ENCODE measurements around the gene PKD2.
A peak's percentile ranks its signal among the peaks of the same experiment; 100 is the strongest.

The PKD2 gene

DNA sequence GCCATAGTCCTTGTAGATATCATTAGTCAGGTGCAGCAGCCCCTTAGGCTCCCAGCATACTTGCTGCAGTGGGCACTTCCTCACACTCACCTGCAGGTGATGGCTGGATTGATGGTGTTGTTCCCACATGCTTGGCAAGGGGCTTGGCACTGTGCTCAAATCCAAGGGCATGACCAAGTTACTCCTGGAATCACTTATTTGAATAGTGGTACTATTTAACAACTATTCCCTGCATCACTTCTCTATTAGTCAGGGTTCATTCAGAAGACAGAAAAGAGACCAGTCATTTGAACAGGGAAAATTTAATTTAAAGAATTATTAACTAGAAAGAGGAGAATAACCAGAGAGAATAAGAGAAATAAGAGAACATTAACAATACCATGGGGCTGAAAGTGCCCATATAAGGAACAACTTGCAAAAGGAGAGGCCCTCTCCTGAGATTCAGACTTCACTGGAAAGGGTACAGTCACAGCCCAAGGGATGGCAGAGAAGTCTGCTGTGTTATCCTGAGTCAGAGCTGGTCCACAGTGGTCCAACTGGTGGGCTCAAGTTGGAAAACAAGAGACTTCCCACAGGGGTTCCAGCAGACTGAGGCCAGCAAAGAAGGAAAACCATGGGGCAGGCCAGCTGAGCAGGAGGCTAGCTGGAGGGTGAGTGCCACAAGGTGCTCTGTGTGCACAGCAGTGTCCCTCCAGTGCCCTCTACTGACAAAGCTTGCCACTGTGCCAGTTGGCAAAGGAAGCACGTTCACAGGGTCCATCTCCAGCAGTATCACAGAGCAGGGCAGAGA is 22.1 kb upstream of the PKD2 start:
- H4K20me1 ChIP-seq (ENCODE audit: insufficient read depth, low read length) = no peaks in the 10 kb centered on the region
- H3K27ac ChIP-seq (ENCODE audit: low read length) = no peak overlapping the region
- H3K36me3 ChIP-seq (replicated peaks; ENCODE audit: insufficient read depth, low read length) = no peaks in the 10 kb centered on the region
- H3K9ac ChIP-seq (ENCODE audit: low read length) = no peak overlapping the region
- DNase-seq = peak; percentile 62
- H3K9me2 ChIP-seq (replicated peaks; ENCODE audit: insufficient read depth, low read length) = no peaks in the 10 kb centered on the region
- H3F3A ChIP-seq (ENCODE audit: insufficient read depth, low read length) = no peaks in the 10 kb centered on the region
- H3K9me3 ChIP-seq (replicated peaks; ENCODE audit: insufficient read depth, low read length) = no peaks in the 10 kb centered on the region
- H2AFZ ChIP-seq (ENCODE audit: low read length) = no peak overlapping the region
- no peak overlapping the region for H3K4me2 ChIP-seq (ENCODE audit: low read depth, low read length)
- H3K4me3 ChIP-seq (ENCODE audit: low read length) = no peak overlapping the region
- no peaks in the 10 kb centered on the region for H3K4me1 ChIP-seq (ENCODE audit: low read length)
- no peaks in the 10 kb centered on the region for H3K27me3 ChIP-seq (replicated peaks; ENCODE audit: insufficient read depth, low read length)
- no peaks in the 10 kb centered on the region for H3K79me2 ChIP-seq (ENCODE audit: low read length)
- TF ChIP-seq, protein P1, sequence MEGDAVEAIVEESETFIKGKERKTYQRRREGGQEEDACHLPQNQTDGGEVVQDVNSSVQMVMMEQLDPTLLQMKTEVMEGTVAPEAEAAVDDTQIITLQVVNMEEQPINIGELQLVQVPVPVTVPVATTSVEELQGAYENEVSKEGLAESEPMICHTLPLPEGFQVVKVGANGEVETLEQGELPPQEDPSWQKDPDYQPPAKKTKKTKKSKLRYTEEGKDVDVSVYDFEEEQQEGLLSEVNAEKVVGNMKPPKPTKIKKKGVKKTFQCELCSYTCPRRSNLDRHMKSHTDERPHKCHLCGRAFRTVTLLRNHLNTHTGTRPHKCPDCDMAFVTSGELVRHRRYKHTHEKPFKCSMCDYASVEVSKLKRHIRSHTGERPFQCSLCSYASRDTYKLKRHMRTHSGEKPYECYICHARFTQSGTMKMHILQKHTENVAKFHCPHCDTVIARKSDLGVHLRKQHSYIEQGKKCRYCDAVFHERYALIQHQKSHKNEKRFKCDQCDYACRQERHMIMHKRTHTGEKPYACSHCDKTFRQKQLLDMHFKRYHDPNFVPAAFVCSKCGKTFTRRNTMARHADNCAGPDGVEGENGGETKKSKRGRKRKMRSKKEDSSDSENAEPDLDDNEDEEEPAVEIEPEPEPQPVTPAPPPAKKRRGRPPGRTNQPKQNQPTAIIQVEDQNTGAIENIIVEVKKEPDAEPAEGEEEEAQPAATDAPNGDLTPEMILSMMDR (IDR thresholded peaks at IDR 0.05; ENCODE audit: low read length) = peak; percentile 92
- no peak for TF ChIP-seq EZH2phosphoT487 (IDR thresholded peaks at IDR 0.05; ENCODE audit: low read length)

DNA sequence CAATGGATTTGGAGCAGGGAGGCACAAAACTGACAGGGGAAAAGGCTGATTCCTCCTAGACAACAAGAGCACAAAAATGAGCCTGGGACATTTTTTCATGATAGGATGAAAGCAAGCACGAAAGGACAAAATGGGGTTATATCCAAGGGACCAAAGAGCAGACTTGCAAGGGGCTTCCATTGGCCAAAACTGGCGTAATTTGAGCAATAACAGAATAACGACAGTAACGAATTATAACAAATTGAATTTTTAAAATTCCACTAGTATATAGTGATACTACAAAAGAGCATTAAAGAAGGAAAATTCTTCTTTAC is 21.6 kb upstream of the PKD2 start:
- TF ChIP-seq EZH2phosphoT487 (IDR thresholded peaks at IDR 0.05; ENCODE audit: low read length) (no peak), EZH2 (optimal IDR thresholded peaks at IDR 0.05; ENCODE audit: low read depth, low read length) (no peak)
- TF ChIP-seq, protein P1 (IDR thresholded peaks at IDR 0.05; ENCODE audit: low read length) = no peak; the same call in 1 of the 2 replicates
- Histone ChIP-seq H3K4me1 (ENCODE audit: low read length) (no peaks in the 10 kb centered on the region), H3F3A (ENCODE audit: insufficient read depth, low read length) (no peaks in the 10 kb centered on the region), H3K27ac (ENCODE audit: low read length) (no peak overlapping the region), H2AFZ (ENCODE audit: low read length) (no peak overlapping the region), H3K4me2 (ENCODE audit: low read depth, low read length) (no peak overlapping the region), H3K9me2 (replicated peaks; ENCODE audit: insufficient read depth, low read length) (no peaks in the 10 kb centered on the region), H3K79me2 (ENCODE audit: low read length) (no peaks in the 10 kb centered on the region), H3K27me3 (replicated peaks; ENCODE audit: insufficient read depth, low read length) (no peaks in the 10 kb centered on the region), H3K36me3 (replicated peaks; ENCODE audit: insufficient read depth, low read length) (no peaks in the 10 kb centered on the region), H3K4me3 (ENCODE audit: low read length) (no peak overlapping the region), H3K9ac (ENCODE audit: low read length) (no peak overlapping the region), H3K9me3 (replicated peaks; ENCODE audit: insufficient read depth, low read length) (no peaks in the 10 kb centered on the region), H4K20me1 (ENCODE audit: insufficient read depth, low read length) (no peaks in the 10 kb centered on the region)
- DNase-seq = no peak

DNA sequence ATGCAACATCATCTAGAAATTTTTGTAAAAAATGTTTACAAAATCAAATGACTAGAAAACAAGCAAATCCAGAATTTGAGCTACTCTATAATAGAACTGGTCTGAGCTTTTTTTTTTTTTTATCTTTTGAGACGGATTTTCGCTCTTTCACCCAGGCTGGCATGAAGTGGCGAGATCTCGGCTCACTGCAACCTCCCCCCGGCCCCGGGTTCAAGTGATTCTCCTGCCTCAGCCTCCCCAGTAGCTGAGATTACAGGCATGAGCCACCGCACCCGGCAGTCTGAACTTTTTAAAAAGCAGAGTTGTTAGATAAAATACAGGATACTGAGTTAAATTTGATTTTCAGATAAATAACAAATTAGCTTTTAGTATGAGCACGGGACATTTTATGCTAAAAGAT is 20.9 kb upstream of the PKD2 start:
- H2AFZ ChIP-seq (ENCODE audit: low read length) = no peak overlapping the region
- TF ChIP-seq, protein P1 (IDR thresholded peaks at IDR 0.05; ENCODE audit: low read length) = no peak
- TF ChIP-seq EZH2phosphoT487 (IDR thresholded peaks at IDR 0.05; ENCODE audit: low read length) (no peak), EZH2 (optimal IDR thresholded peaks at IDR 0.05; ENCODE audit: low read depth, low read length) (no peak)
- H3K27ac ChIP-seq (ENCODE audit: low read length) = no peak overlapping the region
- no peak overlapping the region for H3K4me3 ChIP-seq (ENCODE audit: low read length)
- no peak overlapping the region for H3K4me2 ChIP-seq (ENCODE audit: low read depth, low read length)
- H3K9me2 ChIP-seq (replicated peaks; ENCODE audit: insufficient read depth, low read length) = no peaks in the 10 kb centered on the region
- no peaks in the 10 kb centered on the region; the same call in 1 of the 2 replicates for H3F3A ChIP-seq (ENCODE audit: insufficient read depth, low read length)
- H3K36me3 ChIP-seq (replicated peaks; ENCODE audit: insufficient read depth, low read length) = no peaks in the 10 kb centered on the region
- H3K9ac ChIP-seq (ENCODE audit: low read length) = no peak overlapping the region
- H3K9me3 ChIP-seq (replicated peaks; ENCODE audit: insufficient read depth, low read length) = no peaks in the 10 kb centered on the region
- DNase-seq = no peak
- no peaks in the 10 kb centered on the region for H3K79me2 ChIP-seq (ENCODE audit: low read length)
- H3K4me1 ChIP-seq (ENCODE audit: low read length) = no peaks in the 10 kb centered on the region; the same call in 1 of the 2 replicates
- no peaks in the 10 kb centered on the region for H3K27me3 ChIP-seq (replicated peaks; ENCODE audit: insufficient read depth, low read length)
- no peaks in the 10 kb centered on the region for H4K20me1 ChIP-seq (ENCODE audit: insufficient read depth, low read length)

Measured in MM.1S (cell line).